Neutrophil (primary cell): Measurements from ENCODE around the gene EGFL8.

Experiments used
- H3K27ac ChIP-seq: fragments of 200-600 bp; sonication (generic); 2 replicates; pipeline ENCODE4 v1.5.1; 2016; ENCODE audit warnings: mild to moderate bottlenecking, moderate library complexity
- H3K27me3 ChIP-seq: fragments of 200-600 bp; sonication (generic); 2 replicates; pipeline ENCODE4 v1.6.0; 2016; ENCODE audit warnings: mild to moderate bottlenecking
- H3K36me3 ChIP-seq: fragments of 200-600 bp; sonication (generic); 2 replicates; pipeline ENCODE4 v1.5.1; 2017
- H3K4me1 ChIP-seq, 2 experiments: fragments of 200-600 bp in 1 of 2; sonication (generic) in 1 of 2; 1 replicate in 1 of 2; 2 replicates in 1 of 2; pipeline versions ENCODE4 v1.5.1 to v1.6.1; 2013 to 2016; ENCODE audit warnings: low read depth in 1 of 2, low read length in 1 of 2, mild to moderate bottlenecking in 1 of 2, moderate library complexity in 1 of 2; ENCODE audit not compliant: control insufficient read depth in 1 of 2, insufficient read depth in 1 of 2
- H3K4me3 ChIP-seq, 2 experiments: fragments of 200-600 bp in 1 of 2; sonication (generic) in 1 of 2; 1 replicate in 1 of 2; 2 replicates in 1 of 2; pipeline ENCODE4 v1.5.1; 2013 to 2016; ENCODE audit warnings: low read depth in 1 of 2, low read length in 1 of 2, mild to moderate bottlenecking in 1 of 2, moderate library complexity in 1 of 2
- H3K9me3 ChIP-seq: fragments of 200-600 bp; sonication (generic); 2 replicates; pipeline ENCODE4 v1.5.1; 2016
- CTCF ChIP-seq: fragments of 200-600 bp; sonication (generic); IDR thresholded peaks from 2 replicates; pipeline ENCODE4 v1.5.1; 2016; ENCODE audit warnings: antibody characterized with exemption

Gene EGFL8

GRCh38 chr6:32216285-32216684, 51.9 kb downstream of the EGFL8 start:
- Histone ChIP-seq H3K36me3 (no peaks in the 10 kb centered on the region), H3K4me1 (no peaks in the 10 kb centered on the region), H3K27me3 (no peaks in the 10 kb centered on the region), H3K4me3 (no peak overlapping the region), H3K27ac (no peak overlapping the region), H3K9me3 (no peaks in the 10 kb centered on the region)
- no peak for TF ChIP-seq CTCF

GRCh38 chr6:32216998-32217397, 52.6 kb downstream of the EGFL8 start:
- TF ChIP-seq CTCF, result no peak
- no peak overlapping the region for H3K27ac ChIP-seq
- no peaks in the 10 kb centered on the region for H3K27me3 ChIP-seq
- no peaks in the 10 kb centered on the region for H3K9me3 ChIP-seq
- H3K4me1 ChIP-seq, result no peaks in the 10 kb centered on the region
- H3K36me3 ChIP-seq, result no peaks in the 10 kb centered on the region
- no peak overlapping the region for H3K4me3 ChIP-seq
